Left ventricle myocardium inferior (tissue), 1 donor: ENCODE results near the gene BLACAT1. TPM values are rescaled to one million over a fixed set of nuclear protein-coding genes. Genes with fewer than 3 reads are reported as not detected.
"Not testable (repeated sequence)": the region's sequence is repeated elsewhere in the genome, so short reads cannot be mapped to it uniquely, and the experiment has no call there.

Experiments used
- DNase-seq: peaks from one replicate; pipeline ENCODE4 v3.0.0-alpha.2; 2020
- H3K27ac ChIP-seq: fragments of 200-600 bp; replicated peaks from 2 replicates; pipeline ENCODE4 v1.8.0; 2021
- H3K27me3 ChIP-seq: fragments of 200-600 bp; 2 replicates; pipeline ENCODE4 v1.8.0; 2021; ENCODE audit warnings: low read depth
- H3K36me3 ChIP-seq: fragments of 200-600 bp; 2 replicates; pipeline ENCODE4 v1.8.0; 2021
- H3K4me1 ChIP-seq: fragments of 200-600 bp; 2 replicates; pipeline ENCODE4 v1.8.0; 2021
- H3K4me3 ChIP-seq: fragments of 200-600 bp; 2 replicates; pipeline ENCODE4 v1.8.0; 2021; ENCODE audit warnings: mild to moderate bottlenecking, moderate library complexity
- H3K9me3 ChIP-seq: fragments of 200-600 bp; replicated peaks from 2 replicates; pipeline ENCODE4 v1.8.0; 2021
- intact Hi-C: fragments of 100-400 bp; cut with micrococcal nuclease; formaldehyde crosslinking; loops from one replicate; pipeline ENCODE4 v1.11.0; 2022
- total RNA-seq: library from RNA; stranded (reverse); fragmentation: NEBNext Ultra II Directional; extraction: Animal tissue kit (Norgen Biotek cat#: 25700); gene quantifications from one replicate; pipeline ENCODE4 v1.2.1, GENCODE V29; 2021
- TF ChIP-seq, protein P1 (sequence below): fragments of 200-600 bp; IDR thresholded peaks from 2 replicates; pipeline ENCODE4 v1.8.0; 2021; ENCODE audit warnings: antibody characterized with exemption, mild to moderate bottlenecking, borderline replicate concordance
- donor health status: DM: no; HTN: yes; CAD: no; lungs with severe emphysema.

The BLACAT1 gene
- total RNA-seq, 1 donor from 2014 or later: not detected

DNA sequence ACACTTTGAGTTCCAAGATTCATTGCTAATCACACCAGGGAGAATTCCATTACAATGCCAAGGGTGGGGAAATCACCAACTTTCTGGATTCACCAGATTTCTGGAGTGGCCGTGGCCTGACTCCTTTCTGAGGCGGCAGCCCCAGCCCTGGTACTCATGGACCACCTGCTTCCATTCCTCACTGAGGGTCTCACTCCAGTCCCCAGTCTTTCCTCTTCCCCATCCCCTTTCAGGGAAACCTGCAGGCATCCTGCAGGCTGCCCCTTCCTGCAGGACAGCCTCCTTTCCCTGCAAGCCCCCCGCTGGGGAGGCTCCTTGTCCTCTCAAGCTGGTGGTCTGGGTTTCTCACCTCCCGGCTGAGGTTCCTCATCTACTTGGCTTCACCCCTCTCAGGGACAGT is 35.9 kb upstream of the BLACAT1 start:
- intact Hi-C loops: no loop called here
- Histone ChIP-seq H3K4me3 (no peak overlapping the region), H3K27ac (no peak overlapping the region), H3K4me1 (peaks cover 57% of the 10 kb centered on the region), H3K9me3 (no peaks in the 10 kb centered on the region), H3K36me3 (no peaks in the 10 kb centered on the region), H3K27me3 (peaks cover 4% of the 10 kb centered on the region)
- TF ChIP-seq, protein P1, sequence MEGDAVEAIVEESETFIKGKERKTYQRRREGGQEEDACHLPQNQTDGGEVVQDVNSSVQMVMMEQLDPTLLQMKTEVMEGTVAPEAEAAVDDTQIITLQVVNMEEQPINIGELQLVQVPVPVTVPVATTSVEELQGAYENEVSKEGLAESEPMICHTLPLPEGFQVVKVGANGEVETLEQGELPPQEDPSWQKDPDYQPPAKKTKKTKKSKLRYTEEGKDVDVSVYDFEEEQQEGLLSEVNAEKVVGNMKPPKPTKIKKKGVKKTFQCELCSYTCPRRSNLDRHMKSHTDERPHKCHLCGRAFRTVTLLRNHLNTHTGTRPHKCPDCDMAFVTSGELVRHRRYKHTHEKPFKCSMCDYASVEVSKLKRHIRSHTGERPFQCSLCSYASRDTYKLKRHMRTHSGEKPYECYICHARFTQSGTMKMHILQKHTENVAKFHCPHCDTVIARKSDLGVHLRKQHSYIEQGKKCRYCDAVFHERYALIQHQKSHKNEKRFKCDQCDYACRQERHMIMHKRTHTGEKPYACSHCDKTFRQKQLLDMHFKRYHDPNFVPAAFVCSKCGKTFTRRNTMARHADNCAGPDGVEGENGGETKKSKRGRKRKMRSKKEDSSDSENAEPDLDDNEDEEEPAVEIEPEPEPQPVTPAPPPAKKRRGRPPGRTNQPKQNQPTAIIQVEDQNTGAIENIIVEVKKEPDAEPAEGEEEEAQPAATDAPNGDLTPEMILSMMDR: no peak
- no peak for DNase-seq

- TF ChIP-seq, protein P1: peak; percentile 95
- peaks cover 24% of the 10 kb centered on the region for H3K27me3 ChIP-seq
- DNase-seq: no peak
- intact Hi-C loops: loop anchor here (1.0 kb wide), 1 partner anchor 36 kb away; no protein-coding TSS in a partner anchor
- no peak overlapping the region for H3K4me3 ChIP-seq
- H3K27ac ChIP-seq: no peak overlapping the region
- H3K4me1 ChIP-seq: peaks cover 26% of the 10 kb centered on the region
- H3K36me3 ChIP-seq: no peaks in the 10 kb centered on the region
- no peaks in the 10 kb centered on the region for H3K9me3 ChIP-seq
Observed at GRCh38 chr1:205488074-205488723, 32.4 kb upstream of the BLACAT1 start.

- H3K27me3 ChIP-seq: peaks cover 43% of the 10 kb centered on the region
- peaks cover 6% of the 10 kb centered on the region for H3K4me1 ChIP-seq
- no peak for DNase-seq
- H3K4me3 ChIP-seq: no peak overlapping the region
- no peaks in the 10 kb centered on the region for H3K9me3 ChIP-seq
- intact Hi-C loops: no loop called here
- no peak overlapping the region for H3K27ac ChIP-seq
- TF ChIP-seq, protein P1: no peak
- H3K36me3 ChIP-seq: no peaks in the 10 kb centered on the region
Observed at GRCh38 chr1:205486258-205486657, 30.4 kb upstream of the BLACAT1 start.

DNA sequence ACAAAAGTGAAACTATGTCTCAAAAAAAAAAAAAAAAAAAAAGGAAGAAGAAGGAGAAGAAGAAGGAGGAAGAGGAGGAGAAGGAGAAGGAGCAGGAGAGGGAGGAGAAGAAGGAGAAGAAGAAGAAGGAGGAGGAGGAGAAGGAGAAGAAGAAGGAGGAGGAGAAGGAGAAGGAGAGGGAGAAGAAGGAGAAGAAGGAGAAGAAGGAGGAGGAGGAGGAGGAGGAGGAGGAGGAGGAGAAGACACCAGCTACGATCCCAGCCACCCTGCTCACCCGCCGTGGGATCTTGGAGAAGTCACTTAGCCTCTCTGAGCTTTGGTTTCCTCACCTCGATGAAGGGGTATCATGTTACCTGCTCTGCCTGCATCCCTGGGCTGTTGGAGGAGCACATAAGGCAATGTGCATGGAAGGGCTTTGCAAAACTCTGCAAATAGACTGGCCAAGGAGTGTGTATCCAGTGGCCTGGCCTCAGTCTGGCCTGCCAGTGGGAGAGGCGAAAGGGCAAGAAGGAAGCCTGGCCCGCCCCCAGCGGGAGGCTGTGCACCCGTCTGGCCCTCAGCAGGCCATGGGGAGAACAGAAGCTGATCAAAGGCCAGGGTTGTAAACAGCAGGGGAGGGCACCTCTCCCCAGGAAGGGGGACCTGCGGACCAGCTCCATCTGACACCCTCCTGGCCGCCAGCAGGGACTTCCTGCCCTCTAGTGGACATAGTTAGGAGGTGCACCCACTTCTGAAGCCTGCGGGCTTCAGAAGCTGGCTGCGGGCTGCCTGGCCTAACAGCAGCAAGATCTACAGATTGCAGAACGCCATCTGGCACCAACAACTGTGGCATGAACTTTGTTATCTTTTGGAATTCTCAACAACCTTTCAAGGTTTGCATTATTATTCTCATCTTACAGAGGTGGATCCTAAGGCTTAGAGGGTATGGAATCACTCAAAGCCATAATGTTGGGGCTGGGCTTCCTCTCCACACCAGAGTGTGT is 29.4 kb upstream of the BLACAT1 start:
- TF ChIP-seq, protein P1: peak; percentile 99
- DNase-seq: no peak
- Histone ChIP-seq H3K4me1 (peaks cover 5% of the 10 kb centered on the region), H3K27ac (no peak overlapping the region), H3K4me3 (no peak overlapping the region), H3K27me3 (peaks cover 53% of the 10 kb centered on the region), H3K9me3 (no peaks in the 10 kb centered on the region), H3K36me3 (no peaks in the 10 kb centered on the region)
- intact Hi-C loops: loop anchor here (1.0 kb wide), 1 partner anchor 88 kb away; no protein-coding TSS in a partner anchor

DNA sequence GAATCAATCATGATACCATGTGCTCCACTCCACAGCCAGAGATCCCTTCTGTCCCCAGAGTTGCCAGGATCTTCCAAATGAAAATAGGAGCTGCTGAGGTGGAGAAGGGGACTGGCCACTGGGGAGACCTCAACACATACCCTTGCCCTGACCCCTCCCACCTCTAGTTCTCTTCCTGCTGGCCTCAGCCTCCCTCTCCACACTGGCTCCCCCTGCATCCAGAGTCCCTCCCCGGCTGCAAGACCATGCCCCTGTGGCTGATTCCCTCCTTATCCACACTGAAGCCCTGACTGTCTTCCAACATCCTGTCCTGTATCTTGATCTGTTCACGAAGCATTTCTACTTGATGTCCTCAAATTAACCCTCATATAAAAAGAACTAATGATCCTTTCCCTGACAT is 27.5 kb upstream of the BLACAT1 start:
- H3K36me3 ChIP-seq: no peaks in the 10 kb centered on the region
- peaks cover 71% of the 10 kb centered on the region for H3K27me3 ChIP-seq
- no peaks in the 10 kb centered on the region for H3K9me3 ChIP-seq
- intact Hi-C loops: no loop called here
- H3K4me3 ChIP-seq: no peak overlapping the region
- TF ChIP-seq, protein P1: no peak
- peaks cover 5% of the 10 kb centered on the region for H3K4me1 ChIP-seq
- no peak overlapping the region for H3K27ac ChIP-seq
- no peak for DNase-seq

DNA sequence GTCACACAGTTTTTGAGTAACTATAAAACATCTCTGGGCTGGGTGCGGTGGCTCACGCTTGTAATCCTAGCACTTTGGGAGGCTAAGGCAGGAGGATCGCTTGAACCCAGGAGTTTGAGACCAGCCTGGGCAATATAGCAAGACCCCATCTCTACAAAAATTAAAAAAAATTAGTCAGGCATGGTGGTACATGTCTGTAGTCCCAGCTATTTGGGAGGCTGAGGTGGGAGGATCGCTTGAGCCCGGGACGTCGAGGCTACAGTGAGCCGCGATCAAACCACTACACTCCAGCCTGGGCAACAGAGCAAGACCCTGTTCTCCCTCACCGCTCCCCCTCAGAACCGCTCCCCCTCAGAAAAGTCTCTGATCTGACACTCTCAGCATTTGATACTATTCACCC is 26.7 kb upstream of the BLACAT1 start:
- intact Hi-C loops, H3K4me3 ChIP-seq, H3K36me3 ChIP-seq, H3K27ac ChIP-seq, DNase-seq, H3K9me3 ChIP-seq: not testable (repeated sequence)
- peaks cover 78% of the 10 kb centered on the region for H3K27me3 ChIP-seq
- H3K4me1 ChIP-seq: peaks cover 11% of the 10 kb centered on the region
